ENCODE data around the gene C17orf114.

C17orf114 gene

GRCh38 chr17:4789701-4789950 lies 12.5 kb downstream of the C17orf114 start (continued):
- TF ChIP-seq USF2 (IDR thresholded peaks at IDR 0.05; ENCODE audit: low read depth, low read length) (no peak), ELK1 (IDR thresholded peaks at IDR 0.05; ENCODE audit: borderline replicate concordance, low read depth, low read length) (no peak)
